HFF-Myc (cell line): Measurements from ENCODE around the gene ROBO1.

Source experiments
- DNase-seq: peaks from one replicate; pipeline ENCODE4 v3.0.0-alpha.2; 2011; ENCODE audit warnings: low read depth; ENCODE audit errors: extremely low read depth
- H3K4me3 ChIP-seq: replicated peaks from 2 replicates; pipeline ENCODE4 v1.5.1; 2011; ENCODE audit warnings: low read depth, mild to moderate bottlenecking, control low read depth, low read length
- CTCF ChIP-seq: IDR thresholded peaks from 2 replicates; pipeline ENCODE4 v1.5.1; 2012; ENCODE audit warnings: mild to moderate bottlenecking, low read depth, low read length, control low read depth; ENCODE audit errors: missing control alignments

The ROBO1 gene

GRCh38 chr3:79572930-79573329 is 194.9 kb downstream of the ROBO1 start:
- no peak for TF ChIP-seq CTCF
- H3K4me3 ChIP-seq = no peak overlapping the region
- no peak for DNase-seq

GRCh38 chr3:79568938-79569337 is 198.9 kb downstream of the ROBO1 start:
- no peak for TF ChIP-seq CTCF
- DNase-seq = no peak
- H3K4me3 ChIP-seq = no peak overlapping the region

GRCh38 chr3:79564192-79564591 is 203.6 kb downstream of the ROBO1 start:
- H3K4me3 ChIP-seq = no peak overlapping the region
- DNase-seq = no peak
- no peak for TF ChIP-seq CTCF

GRCh38 chr3:79560698-79561097 is 207.1 kb downstream of the ROBO1 start:
- H3K4me3 ChIP-seq = no peak overlapping the region
- no peak for DNase-seq
- TF ChIP-seq CTCF = no peak

- no peak for TF ChIP-seq CTCF
- no peak overlapping the region for H3K4me3 ChIP-seq
- no peak for DNase-seq
Measured at GRCh38 chr3:79558943-79559342, 208.9 kb downstream of the ROBO1 start.

GRCh38 chr3:79555655-79556054 is 212.1 kb downstream of the ROBO1 start:
- TF ChIP-seq CTCF = no peak
- no peak overlapping the region for H3K4me3 ChIP-seq
- DNase-seq = no peak

- no peak for DNase-seq
- H3K4me3 ChIP-seq = no peak overlapping the region
- no peak for TF ChIP-seq CTCF
Measured at GRCh38 chr3:79551997-79552396, 215.8 kb downstream of the ROBO1 start.
